T-helper 2 cell treated with Interferon-gamma antibody and Interleukin-4, amounts not matched to agents 5 μg/mL and 100 μg/mL, for 36 hours (primary cell): ENCODE measurements around the gene AHCTF1.
A peak's percentile ranks its signal among the peaks of the same experiment; 100 is the strongest.

Experiments used
- DNase-seq: peaks from one replicate; pipeline ENCODE4 v3.0.0; 2021; ENCODE audit warnings: low spot score
- H3K27ac Mint-ChIP-seq: one replicate; pipeline ENCODE4 v1.8.0; 2021; ENCODE audit warnings: mild to moderate bottlenecking, mixed read lengths
- H3K27me3 Mint-ChIP-seq: one replicate; pipeline ENCODE4 v1.8.0; 2021; ENCODE audit warnings: low read depth, mixed read lengths
- H3K36me3 Mint-ChIP-seq: one replicate; pipeline ENCODE4 v1.8.0; 2021; ENCODE audit warnings: low read depth, mixed read lengths
- H3K4me1 Mint-ChIP-seq: one replicate; pipeline ENCODE4 v1.8.0; 2021; ENCODE audit warnings: low read depth, mixed read lengths
- H3K4me3 Mint-ChIP-seq: one replicate; pipeline ENCODE4 v1.8.0; 2022; ENCODE audit warnings: mild to moderate bottlenecking, moderate library complexity, mixed read lengths
- H3K9me3 Mint-ChIP-seq: one replicate; pipeline ENCODE4 v1.8.0; 2021; ENCODE audit warnings: mixed read lengths

Gene AHCTF1, protein sequence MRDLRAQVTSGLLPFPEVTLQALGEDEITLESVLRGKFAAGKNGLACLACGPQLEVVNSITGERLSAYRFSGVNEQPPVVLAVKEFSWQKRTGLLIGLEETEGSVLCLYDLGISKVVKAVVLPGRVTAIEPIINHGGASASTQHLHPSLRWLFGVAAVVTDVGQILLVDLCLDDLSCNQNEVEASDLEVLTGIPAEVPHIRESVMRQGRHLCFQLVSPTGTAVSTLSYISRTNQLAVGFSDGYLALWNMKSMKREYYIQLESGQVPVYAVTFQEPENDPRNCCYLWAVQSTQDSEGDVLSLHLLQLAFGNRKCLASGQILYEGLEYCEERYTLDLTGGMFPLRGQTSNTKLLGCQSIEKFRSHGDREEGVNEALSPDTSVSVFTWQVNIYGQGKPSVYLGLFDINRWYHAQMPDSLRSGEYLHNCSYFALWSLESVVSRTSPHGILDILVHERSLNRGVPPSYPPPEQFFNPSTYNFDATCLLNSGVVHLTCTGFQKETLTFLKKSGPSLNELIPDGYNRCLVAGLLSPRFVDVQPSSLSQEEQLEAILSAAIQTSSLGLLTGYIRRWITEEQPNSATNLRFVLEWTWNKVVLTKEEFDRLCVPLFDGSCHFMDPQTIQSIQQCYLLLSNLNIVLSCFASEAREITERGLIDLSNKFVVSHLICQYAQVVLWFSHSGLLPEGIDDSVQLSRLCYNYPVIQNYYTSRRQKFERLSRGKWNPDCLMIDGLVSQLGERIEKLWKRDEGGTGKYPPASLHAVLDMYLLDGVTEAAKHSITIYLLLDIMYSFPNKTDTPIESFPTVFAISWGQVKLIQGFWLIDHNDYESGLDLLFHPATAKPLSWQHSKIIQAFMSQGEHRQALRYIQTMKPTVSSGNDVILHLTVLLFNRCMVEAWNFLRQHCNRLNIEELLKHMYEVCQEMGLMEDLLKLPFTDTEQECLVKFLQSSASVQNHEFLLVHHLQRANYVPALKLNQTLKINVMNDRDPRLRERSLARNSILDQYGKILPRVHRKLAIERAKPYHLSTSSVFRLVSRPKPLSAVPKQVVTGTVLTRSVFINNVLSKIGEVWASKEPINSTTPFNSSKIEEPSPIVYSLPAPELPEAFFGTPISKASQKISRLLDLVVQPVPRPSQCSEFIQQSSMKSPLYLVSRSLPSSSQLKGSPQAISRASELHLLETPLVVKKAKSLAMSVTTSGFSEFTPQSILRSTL (N-terminal part only)

DNA sequence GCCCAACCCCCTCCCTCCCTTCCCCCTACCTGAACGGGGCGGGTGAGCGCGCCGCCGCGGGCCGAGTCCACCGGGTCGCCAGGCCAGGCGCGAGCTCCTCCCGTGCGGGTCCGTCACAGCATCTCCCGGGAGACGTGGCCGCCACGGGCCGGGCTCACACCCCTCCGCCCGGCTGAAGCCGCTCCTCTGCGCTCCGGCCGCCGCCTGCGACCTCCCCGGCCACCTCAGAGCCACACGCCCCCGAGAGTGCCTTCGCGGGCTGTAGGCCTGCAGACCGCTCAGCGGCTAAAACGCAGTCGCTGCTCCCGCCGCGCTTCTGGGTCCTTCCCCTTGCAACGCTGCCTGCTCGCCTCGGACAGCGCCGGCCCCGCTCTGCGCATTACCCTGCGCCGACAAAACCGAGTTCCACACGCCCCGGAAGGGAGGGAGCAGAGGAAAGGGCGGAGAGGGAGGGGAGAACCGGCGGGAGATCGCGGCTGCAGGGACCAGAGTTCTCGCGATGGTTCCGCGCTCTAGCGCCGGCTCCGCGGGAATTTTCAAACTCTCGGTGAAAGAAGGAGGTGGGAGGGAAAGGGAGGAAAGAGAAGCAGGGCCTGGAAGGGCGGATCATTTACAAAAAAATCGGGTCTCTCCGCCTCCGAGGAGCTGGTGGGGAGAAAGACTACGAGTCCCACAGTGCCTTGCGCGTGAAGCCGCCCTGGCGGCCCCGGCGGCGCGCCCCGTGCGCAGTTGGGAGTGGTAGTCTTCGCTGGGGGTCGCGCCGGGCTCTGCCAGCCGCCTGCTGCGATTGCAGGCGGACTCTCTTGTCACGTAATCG lies at the start of gene AHCTF1:
Gene AHCTF1 (minus strand): TSS at position 400 of the 817 bp plus-strand sequence. CDS start 13,578 bp downstream, outside the sequence.
- peaks cover 4% of the 10 kb centered on the region for H3K27me3 Mint-ChIP-seq
- peaks cover 28% of the 10 kb centered on the region for H3K36me3 Mint-ChIP-seq
- peaks cover 18% of the 10 kb centered on the region for H3K4me1 Mint-ChIP-seq
- peak within 1 kb of the TSS; percentile 94 for H3K4me3 Mint-ChIP-seq
- peak within 1 kb of the TSS; percentile 96 for H3K27ac Mint-ChIP-seq
- peak; percentile 94 for DNase-seq
- no peaks in the 10 kb centered on the region for H3K9me3 Mint-ChIP-seq

- H3K9me3 Mint-ChIP-seq = peaks cover 46% of the 10 kb centered on the region
- H3K36me3 Mint-ChIP-seq = peaks cover 2% of the 10 kb centered on the region
- no peak overlapping the region for H3K4me3 Mint-ChIP-seq
- H3K27me3 Mint-ChIP-seq = no peaks in the 10 kb centered on the region
- H3K4me1 Mint-ChIP-seq = no peaks in the 10 kb centered on the region
- H3K27ac Mint-ChIP-seq = no peak overlapping the region
- no peak for DNase-seq
Measured at GRCh38 chr1:246978785-246979184, 47.0 kb upstream of the AHCTF1 start.

- H3K27ac Mint-ChIP-seq = no peak overlapping the region
Measured at GRCh38 chr1:246978281-246978680, 46.5 kb upstream of the AHCTF1 start.

GRCh38 chr1:246971969-246972368 lies 40.2 kb upstream of the AHCTF1 start:
- Mint-ChIP-seq H3K27me3 (no peaks in the 10 kb centered on the region), H3K9me3 (peaks cover 44% of the 10 kb centered on the region), H3K4me1 (no peaks in the 10 kb centered on the region), H3K4me3 (no peak overlapping the region), H3K27ac (no peak overlapping the region), H3K36me3 (no peaks in the 10 kb centered on the region)
- no peak for DNase-seq

More at GRCh38 chr1:246978281-246978680, 46.5 kb upstream of the AHCTF1 start:
- no peak for DNase-seq
- peaks cover 47% of the 10 kb centered on the region for H3K9me3 Mint-ChIP-seq
- no peak overlapping the region for H3K4me3 Mint-ChIP-seq
- H3K27me3 Mint-ChIP-seq = no peaks in the 10 kb centered on the region
- no peaks in the 10 kb centered on the region for H3K4me1 Mint-ChIP-seq
- peaks cover 2% of the 10 kb centered on the region for H3K36me3 Mint-ChIP-seq

- peak; percentile 7 for DNase-seq
- H3K4me3 Mint-ChIP-seq = no peak overlapping the region
- peaks cover 1% of the 10 kb centered on the region for H3K36me3 Mint-ChIP-seq
Measured at GRCh38 chr1:246971090-246971721, 39.5 kb upstream of the AHCTF1 start.

DNA sequence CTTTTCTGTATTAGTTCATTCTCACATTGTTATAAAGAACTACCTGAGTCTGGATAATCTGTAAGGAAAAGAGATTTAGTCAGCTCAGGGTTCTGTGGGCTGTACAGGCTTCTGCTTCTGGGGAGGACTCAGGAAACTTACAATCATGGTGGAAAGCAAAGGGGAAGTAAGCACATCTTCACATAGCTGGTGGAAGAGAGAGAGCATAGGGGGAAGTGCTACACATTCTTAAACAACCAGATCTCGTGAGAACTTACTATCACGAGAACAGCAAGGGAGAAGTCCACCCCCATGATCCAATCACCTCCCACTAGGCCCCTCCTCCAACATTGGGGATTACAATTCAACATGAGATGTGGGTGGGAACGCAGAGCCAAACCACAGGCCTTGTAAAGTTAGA lies 37.9 kb upstream of the AHCTF1 start:
- Mint-ChIP-seq H3K27me3 (no peaks in the 10 kb centered on the region), H3K4me1 (no peaks in the 10 kb centered on the region), H3K36me3 (peaks cover 1% of the 10 kb centered on the region), H3K4me3 (no peak overlapping the region), H3K9me3 (peaks cover 37% of the 10 kb centered on the region), H3K27ac (no peak overlapping the region)
- no peak for DNase-seq

More at GRCh38 chr1:246971090-246971721, 39.5 kb upstream of the AHCTF1 start:
- no peaks in the 10 kb centered on the region for H3K4me1 Mint-ChIP-seq
- H3K27me3 Mint-ChIP-seq = no peaks in the 10 kb centered on the region
- peaks cover 43% of the 10 kb centered on the region for H3K9me3 Mint-ChIP-seq
- no peak overlapping the region for H3K27ac Mint-ChIP-seq

- Mint-ChIP-seq H3K4me3 (no peak overlapping the region), H3K27ac (no peak overlapping the region), H3K4me1 (no peaks in the 10 kb centered on the region), H3K27me3 (no peaks in the 10 kb centered on the region), H3K9me3 (peaks cover 46% of the 10 kb centered on the region), H3K36me3 (peaks cover 1% of the 10 kb centered on the region)
- no peak for DNase-seq
Measured at GRCh38 chr1:246966502-246966901, 34.8 kb upstream of the AHCTF1 start.

DNA sequence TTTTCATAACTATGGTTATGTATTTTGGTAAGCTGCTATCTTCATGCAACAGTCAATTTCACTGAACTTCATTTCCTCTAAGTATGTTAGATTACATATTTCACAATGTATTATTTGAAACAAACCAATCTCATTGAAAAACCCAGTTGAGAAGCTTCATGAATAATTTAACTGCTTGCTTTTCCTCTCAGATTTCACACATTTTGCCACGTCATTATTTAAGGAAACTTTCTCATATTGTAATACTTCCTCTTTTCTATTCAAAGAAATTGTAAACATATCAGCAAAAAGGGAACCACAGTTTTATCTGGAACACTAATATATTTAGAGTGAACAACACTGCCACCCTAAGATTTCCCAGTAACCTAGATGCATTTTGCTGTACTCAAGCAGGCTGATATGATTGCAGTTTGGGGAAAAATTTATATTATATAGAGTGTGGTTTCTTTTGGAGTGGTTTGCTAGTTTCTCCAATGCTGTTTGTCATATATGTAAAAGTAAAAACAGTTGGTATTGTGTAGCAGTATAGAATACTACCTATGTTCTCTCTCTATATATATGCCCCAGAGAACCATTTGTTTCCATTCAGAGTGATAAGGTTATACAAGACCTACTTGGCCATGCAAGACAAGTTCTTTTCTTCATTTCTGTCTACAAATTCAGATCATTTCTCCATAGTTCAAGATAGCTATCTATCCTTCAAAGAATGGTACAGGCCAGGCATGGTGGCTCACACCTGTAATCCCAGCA lies 28.4 kb upstream of the AHCTF1 start:
- no peak for DNase-seq
- Mint-ChIP-seq H3K4me3 (no peak overlapping the region), H3K36me3 (no peaks in the 10 kb centered on the region), H3K4me1 (no peaks in the 10 kb centered on the region), H3K27me3 (no peaks in the 10 kb centered on the region), H3K9me3 (peaks cover 22% of the 10 kb centered on the region), H3K27ac (no peak overlapping the region)

DNA sequence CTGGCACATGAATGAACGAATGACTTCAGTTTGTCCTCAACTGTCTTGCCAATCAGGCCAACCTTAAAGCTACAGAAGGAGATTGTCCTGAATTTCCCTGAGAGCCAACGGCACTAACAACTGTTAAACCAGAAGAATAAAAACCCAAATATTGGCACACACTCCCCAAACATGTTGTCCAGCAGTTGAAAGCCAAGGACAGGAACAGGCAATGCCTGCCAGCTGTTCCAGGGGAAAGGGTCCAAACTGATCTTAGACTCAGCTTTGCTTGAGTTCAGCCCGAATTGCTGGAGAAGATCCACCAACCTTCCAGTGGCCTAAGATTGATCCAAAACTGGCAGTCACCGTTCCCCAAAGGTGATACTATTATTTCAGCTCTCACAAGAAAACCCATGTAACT lies 22.4 kb upstream of the AHCTF1 start:
- H3K36me3 Mint-ChIP-seq = no peaks in the 10 kb centered on the region
- DNase-seq = no peak
- no peaks in the 10 kb centered on the region for H3K4me1 Mint-ChIP-seq
- no peaks in the 10 kb centered on the region for H3K27me3 Mint-ChIP-seq
- H3K27ac Mint-ChIP-seq = no peak overlapping the region
- peaks cover 7% of the 10 kb centered on the region for H3K9me3 Mint-ChIP-seq
- no peak overlapping the region for H3K4me3 Mint-ChIP-seq

- Mint-ChIP-seq H3K27ac (no peak overlapping the region), H3K4me3 (no peak overlapping the region), H3K36me3 (no peaks in the 10 kb centered on the region), H3K4me1 (no peaks in the 10 kb centered on the region), H3K27me3 (no peaks in the 10 kb centered on the region), H3K9me3 (no peaks in the 10 kb centered on the region)
- DNase-seq = no peak
Measured at GRCh38 chr1:246951413-246951812, 19.7 kb upstream of the AHCTF1 start.

DNA sequence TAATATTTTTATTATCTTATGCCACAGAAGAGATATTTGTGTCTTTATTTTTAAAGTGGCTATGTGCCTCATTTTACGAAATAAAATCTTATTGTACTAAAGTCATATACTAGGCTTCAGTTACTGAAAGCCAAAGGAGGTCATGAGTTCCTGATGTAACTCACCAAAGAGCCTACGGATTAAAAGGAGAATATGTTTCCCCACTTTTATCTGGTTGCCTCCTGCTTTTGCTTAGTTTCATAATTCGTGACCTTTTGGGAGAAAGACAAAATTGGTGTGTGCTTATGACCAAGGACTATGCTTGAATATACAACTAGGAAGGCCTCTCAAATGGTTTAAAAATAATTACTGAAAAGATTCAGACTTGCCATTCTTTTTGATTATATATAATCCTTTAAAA lies 18.2 kb upstream of the AHCTF1 start:
- H3K27ac Mint-ChIP-seq = no peak overlapping the region

DNA sequence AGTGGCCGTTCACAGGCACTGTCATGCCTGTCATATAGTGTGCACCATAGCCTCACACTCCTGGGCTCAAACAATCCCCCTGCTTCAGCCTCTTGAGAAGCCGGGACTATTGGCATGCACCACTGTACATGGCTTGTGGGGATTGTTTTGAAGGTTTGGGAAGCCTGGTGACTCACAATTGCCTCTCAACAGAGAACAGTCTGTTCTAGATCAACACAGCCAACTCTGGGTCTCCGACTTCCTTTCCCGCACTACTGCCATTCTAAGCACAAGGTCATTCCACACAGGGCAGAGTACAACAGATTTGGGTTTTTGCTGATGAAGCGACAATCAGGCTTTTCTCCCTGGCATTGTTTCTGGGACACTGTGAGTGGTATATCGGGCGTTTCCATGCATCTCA lies 15.5 kb upstream of the AHCTF1 start:
- H3K27me3 Mint-ChIP-seq = no peaks in the 10 kb centered on the region
- H3K4me1 Mint-ChIP-seq = no peaks in the 10 kb centered on the region
- no peak overlapping the region for H3K4me3 Mint-ChIP-seq
- DNase-seq = no peak
- H3K36me3 Mint-ChIP-seq = no peaks in the 10 kb centered on the region
- H3K27ac Mint-ChIP-seq = no peak overlapping the region
- H3K9me3 Mint-ChIP-seq = no peaks in the 10 kb centered on the region

More for the DNA sequence above, 18.2 kb upstream of the AHCTF1 start:
- no peak overlapping the region for H3K4me3 Mint-ChIP-seq
- no peaks in the 10 kb centered on the region for H3K36me3 Mint-ChIP-seq
- DNase-seq = no peak
- H3K27me3 Mint-ChIP-seq = no peaks in the 10 kb centered on the region
- no peaks in the 10 kb centered on the region for H3K4me1 Mint-ChIP-seq
- H3K9me3 Mint-ChIP-seq = no peaks in the 10 kb centered on the region
